Esophagus muscularis mucosa (tissue), 3 donors: Measurements from ENCODE around the gene UMPS.

Experiments
- POLR2A ChIP-seq: fragments of 450-650 bp; IDR thresholded peaks from one replicate; pipeline ENCODE4 v1.6.1; 2017; ENCODE audit warnings: antibody characterized with exemption, moderate library complexity, mild to moderate bottlenecking, low read depth
- POLR2AphosphoS5 ChIP-seq, 2 donors: sonication (generic); formaldehyde crosslinking; IDR thresholded peaks; one replicate each; pipeline ENCODE4 v1.6.1; 2017; ENCODE audit warnings: antibody characterized with exemption in 2 of 2
- TF ChIP-seq, protein P1 (sequence below), 3 experiments: fragments of 200-600 bp in 2 of 3; fragments of 450-650 bp in 1 of 3; sonication (generic) in 2 of 3; IDR thresholded peaks; one replicate each; pipeline ENCODE4 v1.5.1; 2017 to 2019; ENCODE audit warnings: antibody characterized with exemption in 3 of 3, mild to moderate bottlenecking in 2 of 3, moderate library complexity in 1 of 3

- TF ChIP-seq, protein P1, sequence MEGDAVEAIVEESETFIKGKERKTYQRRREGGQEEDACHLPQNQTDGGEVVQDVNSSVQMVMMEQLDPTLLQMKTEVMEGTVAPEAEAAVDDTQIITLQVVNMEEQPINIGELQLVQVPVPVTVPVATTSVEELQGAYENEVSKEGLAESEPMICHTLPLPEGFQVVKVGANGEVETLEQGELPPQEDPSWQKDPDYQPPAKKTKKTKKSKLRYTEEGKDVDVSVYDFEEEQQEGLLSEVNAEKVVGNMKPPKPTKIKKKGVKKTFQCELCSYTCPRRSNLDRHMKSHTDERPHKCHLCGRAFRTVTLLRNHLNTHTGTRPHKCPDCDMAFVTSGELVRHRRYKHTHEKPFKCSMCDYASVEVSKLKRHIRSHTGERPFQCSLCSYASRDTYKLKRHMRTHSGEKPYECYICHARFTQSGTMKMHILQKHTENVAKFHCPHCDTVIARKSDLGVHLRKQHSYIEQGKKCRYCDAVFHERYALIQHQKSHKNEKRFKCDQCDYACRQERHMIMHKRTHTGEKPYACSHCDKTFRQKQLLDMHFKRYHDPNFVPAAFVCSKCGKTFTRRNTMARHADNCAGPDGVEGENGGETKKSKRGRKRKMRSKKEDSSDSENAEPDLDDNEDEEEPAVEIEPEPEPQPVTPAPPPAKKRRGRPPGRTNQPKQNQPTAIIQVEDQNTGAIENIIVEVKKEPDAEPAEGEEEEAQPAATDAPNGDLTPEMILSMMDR (IDR thresholded peaks at IDR 0.05): no peak
- TF ChIP-seq POLR2A: no peak
- no peak for TF ChIP-seq POLR2AphosphoS5 (IDR thresholded peaks at IDR 0.05)
These were observed 21.2 kb downstream of the UMPS start for GRCh38 chr3:124751501-124751900.
